GM10248 (cell line): Measurements from ENCODE around the gene TEX28.

Experiments used
- CTCF ChIA-PET: fragments of 300-600 bp; sonication (Branson Sonifier 250); formaldehyde crosslinking; extraction: SDS; loops from one replicate; lab custom pipeline; 2021; ENCODE audit warnings: antibody characterized with exemption; lab: Yijun Ruan, JAX
- POLR2A ChIA-PET: fragments of 350-650 bp; sonication (Branson Sonifier 250); formaldehyde crosslinking; extraction: SDS; loops from one replicate; lab custom pipeline; 2020; ENCODE audit warnings: antibody characterized with exemption; lab: Yijun Ruan, JAX
- DNase-seq: peaks from one replicate; pipeline ENCODE4 v3.0.0; 2012; ENCODE audit errors: extremely low spot score
- TF ChIP-seq, protein P1 (sequence below): IDR thresholded peaks from 2 replicates; pipeline ENCODE4 v1.5.1; 2012; ENCODE audit warnings: mild to moderate bottlenecking, low read depth; ENCODE audit errors: extremely low read depth, missing control alignments, control extremely low read depth

The TEX28 gene

DNA sequence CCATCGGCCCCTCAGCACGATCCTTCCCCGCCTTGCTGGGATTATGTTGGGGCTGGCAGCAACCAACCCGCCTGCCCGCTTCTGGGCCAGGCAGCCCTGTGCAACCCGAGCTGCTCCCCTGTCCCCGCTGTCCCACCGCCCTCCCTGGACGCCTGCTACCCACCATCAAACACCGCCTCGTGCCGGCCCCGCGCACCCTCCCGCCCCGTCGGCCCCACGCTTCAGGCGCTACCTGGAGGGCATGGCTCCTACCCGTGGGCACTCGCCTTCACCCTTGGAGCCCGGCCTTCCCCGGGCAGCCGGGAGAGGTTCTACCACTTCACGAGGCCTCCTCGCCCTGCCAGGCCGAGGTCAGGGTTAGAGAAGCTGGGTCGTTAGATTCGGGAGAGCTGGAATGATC is 37.6 kb upstream of the TEX28 start:
- POLR2A ChIA-PET = no interaction called here
- TF ChIP-seq, protein P1, sequence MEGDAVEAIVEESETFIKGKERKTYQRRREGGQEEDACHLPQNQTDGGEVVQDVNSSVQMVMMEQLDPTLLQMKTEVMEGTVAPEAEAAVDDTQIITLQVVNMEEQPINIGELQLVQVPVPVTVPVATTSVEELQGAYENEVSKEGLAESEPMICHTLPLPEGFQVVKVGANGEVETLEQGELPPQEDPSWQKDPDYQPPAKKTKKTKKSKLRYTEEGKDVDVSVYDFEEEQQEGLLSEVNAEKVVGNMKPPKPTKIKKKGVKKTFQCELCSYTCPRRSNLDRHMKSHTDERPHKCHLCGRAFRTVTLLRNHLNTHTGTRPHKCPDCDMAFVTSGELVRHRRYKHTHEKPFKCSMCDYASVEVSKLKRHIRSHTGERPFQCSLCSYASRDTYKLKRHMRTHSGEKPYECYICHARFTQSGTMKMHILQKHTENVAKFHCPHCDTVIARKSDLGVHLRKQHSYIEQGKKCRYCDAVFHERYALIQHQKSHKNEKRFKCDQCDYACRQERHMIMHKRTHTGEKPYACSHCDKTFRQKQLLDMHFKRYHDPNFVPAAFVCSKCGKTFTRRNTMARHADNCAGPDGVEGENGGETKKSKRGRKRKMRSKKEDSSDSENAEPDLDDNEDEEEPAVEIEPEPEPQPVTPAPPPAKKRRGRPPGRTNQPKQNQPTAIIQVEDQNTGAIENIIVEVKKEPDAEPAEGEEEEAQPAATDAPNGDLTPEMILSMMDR = no peak
- CTCF ChIA-PET = no interaction called here
- no peak for DNase-seq

DNA sequence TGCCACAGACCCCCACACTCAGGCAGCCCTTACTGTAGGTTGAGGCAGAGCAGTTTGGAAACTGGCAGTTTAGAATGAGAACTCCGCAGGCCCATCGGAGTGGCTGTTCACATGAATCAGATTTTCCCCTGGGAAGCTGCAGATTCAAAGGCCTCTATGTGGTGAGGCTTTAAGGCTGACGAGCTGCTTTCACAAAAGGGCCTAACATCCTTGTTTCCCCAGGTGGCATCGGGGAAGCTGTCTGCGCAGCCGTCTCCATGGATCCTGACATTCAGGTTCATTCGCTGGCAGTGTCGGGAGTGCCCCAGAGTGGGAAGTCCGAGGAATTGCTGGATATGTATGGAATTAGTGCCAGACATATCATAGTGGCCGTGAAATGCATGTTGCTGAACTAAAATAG is 34.4 kb upstream of the TEX28 start:
- DNase-seq = no peak
- TF ChIP-seq, protein P1 = no peak
- POLR2A ChIA-PET = no interaction called here
- CTCF ChIA-PET = interaction anchor here (1.4 kb wide), 1 partner anchor 204 kb away, joined by 3 read pairs; no protein-coding TSS in a partner anchor

DNA sequence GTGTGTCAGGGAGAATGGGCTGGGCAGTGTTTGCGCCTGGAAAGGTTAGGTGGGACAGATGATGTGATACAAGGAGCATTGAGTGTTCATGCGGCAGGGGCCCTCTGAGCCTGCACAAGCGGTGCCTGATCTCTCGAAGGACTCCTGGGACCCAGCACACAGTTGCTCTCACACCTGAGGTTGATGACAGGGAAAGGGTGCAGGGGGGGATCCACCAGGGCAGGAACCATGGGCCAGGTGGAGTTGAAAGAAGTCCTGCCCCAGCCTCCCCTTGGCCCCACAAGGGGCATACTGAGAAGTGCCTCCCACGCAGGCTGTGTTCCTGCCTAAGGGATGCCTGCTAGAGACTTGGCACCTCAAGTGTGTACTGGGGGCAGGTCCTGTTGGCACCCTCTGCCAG is 33.7 kb upstream of the TEX28 start:
- DNase-seq = no peak
- TF ChIP-seq, protein P1 = no peak
- ChIA-PET POLR2A (no interaction called here), CTCF (interaction anchor here (1.4 kb wide), 1 partner anchor 205 kb away, joined by 3 read pairs; no protein-coding TSS in a partner anchor)

DNA sequence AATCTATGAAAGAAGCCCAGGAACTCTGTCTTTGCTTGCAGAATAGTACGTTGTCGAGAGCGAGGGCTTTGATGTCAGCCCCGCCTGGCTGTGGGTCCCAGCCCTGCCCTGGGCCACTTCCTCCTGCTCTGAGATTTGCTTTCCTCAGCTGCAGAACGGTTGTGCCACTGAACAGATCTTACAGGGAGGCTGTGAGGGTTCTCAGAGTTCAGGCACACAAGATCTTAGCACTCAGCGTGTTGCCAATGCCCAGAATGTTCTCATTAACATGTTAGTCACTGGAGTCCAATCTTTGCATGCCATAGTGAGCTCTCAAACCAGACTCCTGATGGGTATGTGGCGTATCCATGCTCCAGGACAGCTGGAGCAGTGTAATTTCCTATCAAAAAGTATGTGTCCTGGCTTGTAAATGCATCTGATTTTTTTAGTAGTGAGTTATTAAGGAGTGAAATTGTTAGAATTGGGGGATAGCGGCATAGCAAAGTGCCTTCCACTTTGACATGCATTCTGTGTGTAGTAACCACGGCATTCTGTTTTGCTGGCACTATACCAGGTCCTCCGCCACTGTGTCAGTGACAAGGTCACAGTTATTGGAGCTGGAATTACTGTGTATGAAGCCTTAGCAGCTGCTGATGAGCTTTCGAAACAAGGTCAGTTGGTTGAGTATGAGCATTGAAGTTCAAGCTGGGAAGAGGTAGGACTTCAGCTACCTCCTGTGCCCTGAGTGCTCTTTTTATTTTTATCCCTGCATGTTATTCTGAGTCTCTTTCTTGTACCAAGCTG is 32.3 kb upstream of the TEX28 start:
- ChIA-PET CTCF (interaction anchor here (1.1 kb wide), 1 partner anchor 19 kb away, joined by 3 read pairs; no protein-coding TSS in a partner anchor), POLR2A (no interaction called here)
- DNase-seq = no peak
- TF ChIP-seq, protein P1 = no peak

DNA sequence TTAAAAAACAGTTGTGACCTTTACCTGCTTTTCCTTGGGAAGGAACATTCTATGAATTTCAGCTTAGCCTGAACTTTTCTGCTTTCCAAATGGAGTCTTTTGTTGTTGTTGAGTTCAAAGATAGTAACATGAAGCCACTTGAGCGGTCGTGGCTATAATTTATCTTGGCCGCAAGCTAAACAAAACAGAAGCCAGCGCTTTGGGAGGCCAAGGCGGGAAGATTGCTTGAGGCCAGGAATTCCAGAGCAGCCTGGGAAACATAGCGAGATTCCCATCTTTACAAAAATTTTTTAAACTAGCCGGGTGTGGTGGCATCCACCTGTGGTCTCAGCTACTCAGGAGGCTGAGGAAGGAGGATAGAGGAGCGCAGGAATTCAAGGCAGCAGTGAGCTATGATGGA is 30.6 kb upstream of the TEX28 start:
- ChIA-PET CTCF (no interaction called here), POLR2A (no interaction called here)
- DNase-seq = no peak
- TF ChIP-seq, protein P1 = no peak

DNA sequence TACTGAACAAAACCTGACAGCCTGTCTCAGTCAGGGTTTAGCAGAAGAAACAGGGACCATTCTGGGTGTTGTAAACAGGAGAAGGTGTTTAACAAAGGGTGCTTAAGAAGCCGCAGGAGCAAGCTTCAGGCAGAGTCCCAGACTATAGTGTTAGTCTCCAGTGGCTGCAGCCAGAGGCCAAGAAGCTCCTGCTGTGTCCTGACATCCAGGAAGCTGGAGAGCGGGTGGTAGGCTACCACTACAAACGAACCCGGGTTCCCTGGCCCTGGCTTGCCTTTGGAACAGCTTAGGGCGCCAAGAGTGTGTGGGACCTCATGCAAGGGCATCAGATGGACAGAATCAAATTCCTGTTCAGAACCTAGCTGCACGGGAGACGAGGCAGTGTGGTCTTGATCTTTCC is 28.6 kb upstream of the TEX28 start:
- ChIA-PET POLR2A (no interaction called here), CTCF (no interaction called here)
- DNase-seq = no peak
- TF ChIP-seq, protein P1 = no peak
